ENCODE data around the gene FAM200C. TPM values are rescaled to one million over a fixed set of nuclear protein-coding genes. Genes with fewer than 3 reads are reported as not detected.

The FAM200C gene
- total RNA-seq, 1 donor from 2014 or later = 8.1 TPM

DNA sequence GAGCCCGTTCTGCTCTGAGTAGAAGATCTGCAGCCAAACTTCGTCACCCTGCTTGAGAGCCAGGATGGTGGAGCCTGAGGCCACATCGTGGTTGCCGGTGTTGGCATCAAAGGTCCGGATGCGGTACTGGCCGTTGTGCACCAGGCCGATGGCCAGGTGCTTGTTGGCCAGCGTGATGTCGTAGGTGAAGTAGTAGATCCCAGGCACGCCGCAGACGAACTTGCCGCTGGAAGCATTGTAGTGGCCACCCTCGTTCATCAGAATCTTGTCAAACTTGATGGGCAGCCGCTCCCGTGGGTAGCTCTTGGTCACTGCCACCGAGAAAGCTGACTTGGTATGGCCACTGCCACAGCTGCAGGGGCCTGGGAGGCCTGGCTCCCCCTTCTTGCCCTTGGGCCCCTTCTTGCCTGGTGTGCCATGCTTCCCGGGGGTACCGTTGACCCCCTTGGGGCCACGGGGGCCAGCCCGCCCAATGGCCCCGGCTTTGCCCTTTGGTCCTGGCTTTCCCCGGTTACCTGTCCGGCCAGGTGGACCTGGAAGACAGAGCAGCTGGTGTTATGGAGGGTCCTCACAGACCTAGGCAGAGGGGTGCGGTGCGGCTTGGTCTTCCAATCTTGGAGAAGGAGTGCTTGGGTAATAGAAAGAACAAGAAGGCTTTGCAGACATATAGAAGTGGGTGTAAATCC, 50.5 kb downstream of the FAM200C start:
- no peak overlapping the region for H3K4me3 Mint-ChIP-seq
- no peaks in the 10 kb centered on the region for H3K4me1 Mint-ChIP-seq (ENCODE audit: unreplicated experiment)
- no peaks in the 10 kb centered on the region for H3K27me3 Mint-ChIP-seq
- no peak for TF ChIP-seq CTCF (conservative IDR thresholded peaks at IDR 0.05)
- no peaks in the 10 kb centered on the region for H3K9me3 Mint-ChIP-seq
- H3K27ac Mint-ChIP-seq = no peak overlapping the region
- no peak for DNase-seq (ENCODE audit: extremely low spot score, unreplicated experiment)
- H3K36me3 Mint-ChIP-seq = no peaks in the 10 kb centered on the region

GRCh38 chr5:160348080-160348479, 51.8 kb downstream of the FAM200C start:
- Mint-ChIP-seq H3K4me1 (ENCODE audit: unreplicated experiment) (no peaks in the 10 kb centered on the region), H3K36me3 (no peaks in the 10 kb centered on the region), H3K27me3 (no peaks in the 10 kb centered on the region), H3K9me3 (no peaks in the 10 kb centered on the region), H3K27ac (no peak overlapping the region), H3K4me3 (no peak overlapping the region)
- TF ChIP-seq CTCF (conservative IDR thresholded peaks at IDR 0.05) = no peak
- no peak for DNase-seq (ENCODE audit: extremely low spot score, unreplicated experiment)

- no peaks in the 10 kb centered on the region for H3K9me3 Mint-ChIP-seq
- no peaks in the 10 kb centered on the region for H3K36me3 Mint-ChIP-seq
- H3K4me1 Mint-ChIP-seq (ENCODE audit: unreplicated experiment) = no peaks in the 10 kb centered on the region
- H3K27me3 Mint-ChIP-seq = no peaks in the 10 kb centered on the region
- H3K27ac Mint-ChIP-seq = no peak overlapping the region
- no peak overlapping the region for H3K4me3 Mint-ChIP-seq
- DNase-seq (ENCODE audit: extremely low spot score, unreplicated experiment) = no peak
- TF ChIP-seq CTCF (conservative IDR thresholded peaks at IDR 0.05) = no peak
These were observed 52.4 kb downstream of the FAM200C start for GRCh38 chr5:160347448-160347847.

Other genes with a start within 250 kb of the FAM200C start
- 0.85 and 6.3 TPM in 2 replicates for gene FABP6, start 170.5 kb downstream of the FAM200C start, total RNA-seq (ENCODE audit: low replicate concordance)
- gene CCNJL, start 87.5 kb downstream of the FAM200C start, total RNA-seq (ENCODE audit: low replicate concordance) = 7.2 and 16.6 TPM in 2 replicates
- 0.21 and 0.31 TPM in 2 replicates for gene C1QTNF2, start 29.4 kb downstream of the FAM200C start, total RNA-seq (ENCODE audit: low replicate concordance)
- 37.7 and 45.7 TPM in 2 replicates for gene SLU7, start 19.0 kb upstream of the FAM200C start, total RNA-seq (ENCODE audit: low replicate concordance)
- gene PTTG1, start 21.8 kb upstream of the FAM200C start, total RNA-seq (ENCODE audit: low replicate concordance) = 34.5 and 100 TPM in 2 replicates